ENCODE results near the gene C7orf57. TPM values are rescaled to one million over a fixed set of nuclear protein-coding genes. Genes with fewer than 3 reads are reported as not detected.

C7orf57 gene
- total and polyA plus RNA-seq, 2 donors (not counting 1 experiment from before 2014, with no cell fraction given): not detected

DNA sequence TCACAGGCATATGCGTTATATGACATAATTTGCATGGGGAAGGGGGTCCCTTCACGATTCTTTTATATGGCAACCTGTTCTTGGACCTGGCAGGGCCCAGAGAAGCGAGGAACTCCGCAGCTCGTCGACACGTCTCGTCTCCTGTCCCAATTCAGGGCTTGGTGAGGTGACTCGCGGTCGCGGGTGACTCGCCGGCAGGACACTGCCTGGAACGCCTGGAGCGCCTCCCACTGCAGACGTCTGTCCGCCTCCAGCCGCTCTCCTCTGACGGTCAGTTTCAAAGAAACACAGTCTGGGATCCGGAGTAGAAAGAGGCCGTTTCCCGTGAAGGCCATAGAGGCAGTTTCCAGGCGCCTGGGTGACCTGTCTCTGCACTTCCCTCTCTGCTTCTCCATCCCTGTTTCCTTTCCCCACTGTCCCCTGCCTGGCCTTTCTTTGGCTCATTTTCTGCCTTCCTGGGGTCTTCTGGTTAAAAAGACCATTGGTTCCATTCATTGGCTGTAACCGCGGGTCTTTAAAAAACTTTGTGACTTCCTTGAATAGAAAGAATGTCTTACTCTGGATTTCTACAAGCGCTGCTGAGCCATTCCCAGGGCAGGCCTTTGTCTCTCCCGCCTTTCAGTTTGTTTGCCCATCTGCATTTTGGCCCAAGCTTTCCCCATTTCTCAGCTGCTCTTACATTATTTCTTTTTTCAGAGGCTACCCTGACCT is 54.9 kb downstream of the C7orf57 start:
- Histone ChIP-seq H2AFZ (ENCODE audit: insufficient read depth, low read depth, low read length, poor library complexity, severe bottlenecking) (peak overlapping the region; percentile 96), H3K79me2 (ENCODE audit: control insufficient read depth, insufficient read depth, low read length) (no peaks in the 10 kb centered on the region), H3K27ac (ENCODE audit: low read length in 2 of 2) (no peak overlapping the region)

More for the DNA sequence above, 54.9 kb downstream of the C7orf57 start:
- Histone ChIP-seq H3K27me3 (replicated peaks in 1 of 4; ENCODE audit: control extremely low read depth in 1 of 4, control insufficient read depth in 3 of 4, insufficient read depth in 4 of 4, low read length in 3 of 4) (no peaks in the 10 kb centered on the region), H3K9me3 (ENCODE audit: control extremely low read depth in 1 of 3, control insufficient read depth in 2 of 3, insufficient read depth in 1 of 3, low read length in 2 of 3) (peaks cover 0 to 6% (median 0%) of the 10 kb centered on the region in 3 donors), H3K4me1 (ENCODE audit: control insufficient read depth in 2 of 2, insufficient read depth in 2 of 2, low read length in 2 of 2) (peaks cover 8 to 32% of the 10 kb centered on the region in 2 donors), H3K36me3 (replicated peaks in 1 of 2; ENCODE audit: control extremely low read depth in 1 of 2, control insufficient read depth in 1 of 2, extremely low read depth in 1 of 2, insufficient read depth in 2 of 2, low read length in 1 of 2) (peaks cover 0 to under 1% of the 10 kb centered on the region in 2 experiments), H3K4me2 (replicated peaks; ENCODE audit: low read depth, low read length, poor library complexity, severe bottlenecking) (peak overlapping the region; percentile 99), H3K9ac (ENCODE audit: low read length) (peak overlapping the region; percentile 84), H3K4me3 (ENCODE audit: control extremely low read depth in 1 of 5, extremely low read depth in 1 of 5, insufficient read depth in 1 of 5, low read depth in 2 of 5, low read length in 4 of 5) (peak overlapping the region in 4 of 5 experiments; percentile 73 to 82 (median 78)), H4K20me1 (ENCODE audit: control insufficient read depth, insufficient read depth, low read length, poor library complexity, severe bottlenecking) (no peaks in the 10 kb centered on the region)
- H3K4me1 Mint-ChIP-seq: peaks cover 34% of the 10 kb centered on the region
- no peak for ATAC-seq (ENCODE audit: low read depth)
- no peaks in the 10 kb centered on the region for H3K27me3 Mint-ChIP-seq
- no peak overlapping the region for H3K27ac Mint-ChIP-seq
- intact Hi-C loops (cut with micrococcal nuclease): no loop called here
- ChIA-PET POLR2A (interaction anchor here (0.6 to 0.7 kb wide), 3 partner anchors 40 to 1797 kb away, joined by 3 to 5 read pairs (median 4); no protein-coding TSS in a partner anchor), CTCF (interaction anchor here (2.2 to 2.4 kb wide), 2 partner anchors 20 to 99 kb away, joined by 12 to 14 read pairs; no protein-coding TSS in a partner anchor)
- 90% methylated on average over 28 of the region's 28 CpGs for WGBS (ENCODE audit: insufficient coverage)
- DNase-seq: no peak
- H3K4me3 Mint-ChIP-seq: peak overlapping the region; percentile 94
- H3K9me3 Mint-ChIP-seq (ENCODE audit: insufficient read depth): no peaks in the 10 kb centered on the region
- TF ChIP-seq, protein P1, sequence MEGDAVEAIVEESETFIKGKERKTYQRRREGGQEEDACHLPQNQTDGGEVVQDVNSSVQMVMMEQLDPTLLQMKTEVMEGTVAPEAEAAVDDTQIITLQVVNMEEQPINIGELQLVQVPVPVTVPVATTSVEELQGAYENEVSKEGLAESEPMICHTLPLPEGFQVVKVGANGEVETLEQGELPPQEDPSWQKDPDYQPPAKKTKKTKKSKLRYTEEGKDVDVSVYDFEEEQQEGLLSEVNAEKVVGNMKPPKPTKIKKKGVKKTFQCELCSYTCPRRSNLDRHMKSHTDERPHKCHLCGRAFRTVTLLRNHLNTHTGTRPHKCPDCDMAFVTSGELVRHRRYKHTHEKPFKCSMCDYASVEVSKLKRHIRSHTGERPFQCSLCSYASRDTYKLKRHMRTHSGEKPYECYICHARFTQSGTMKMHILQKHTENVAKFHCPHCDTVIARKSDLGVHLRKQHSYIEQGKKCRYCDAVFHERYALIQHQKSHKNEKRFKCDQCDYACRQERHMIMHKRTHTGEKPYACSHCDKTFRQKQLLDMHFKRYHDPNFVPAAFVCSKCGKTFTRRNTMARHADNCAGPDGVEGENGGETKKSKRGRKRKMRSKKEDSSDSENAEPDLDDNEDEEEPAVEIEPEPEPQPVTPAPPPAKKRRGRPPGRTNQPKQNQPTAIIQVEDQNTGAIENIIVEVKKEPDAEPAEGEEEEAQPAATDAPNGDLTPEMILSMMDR (IDR thresholded peaks at IDR 0.05): no peak
- no peak for TF ChIP-seq EZH2 (IDR thresholded peaks at IDR 0.05; ENCODE audit: borderline replicate concordance, insufficient read depth, low read depth, low read length, poor library complexity, severe bottlenecking)
